GM23338 (cell line): ENCODE data around the gene ANO7.

Experiments
- CTCF ChIP-seq, 2 experiments: fragments of 200-600 bp in 1 of 2; sonication (generic) in 1 of 2; conservative IDR thresholded peaks; 2 replicates each; pipeline versions ENCODE4 v1.5.1 to v1.6.1; 2016 to 2017; ENCODE audit warnings: antibody characterized with exemption in 2 of 2, low read depth in 2 of 2, mild to moderate bottlenecking in 2 of 2, moderate library complexity in 1 of 2
- EZH2 ChIP-seq: fragments of 200-600 bp; sonication (generic); IDR thresholded peaks from one replicate; pipeline ENCODE4 v1.8.0; 2017; ENCODE audit warnings: antibody characterized with exemption, mild to moderate bottlenecking, low read depth; ENCODE audit not compliant: unreplicated experiment
- POLR2AphosphoS5 ChIP-seq: IDR thresholded peaks from 2 replicates; pipeline ENCODE4 v1.6.1; 2016; ENCODE audit warnings: antibody characterized with exemption, low read depth
- REST ChIP-seq: IDR thresholded peaks from one replicate; pipeline ENCODE4 v1.6.1; 2018; ENCODE audit warnings: antibody characterized with exemption; ENCODE audit not compliant: unreplicated experiment

GRCh38 chr2:241214209-241214608 lies 25.7 kb downstream of the ANO7 start:
- TF ChIP-seq REST: no peak
- no peak for TF ChIP-seq CTCF (conservative IDR thresholded peaks at IDR 0.05; ENCODE audit: low read depth in 2 of 2)
- no peak for TF ChIP-seq EZH2
- no peak for TF ChIP-seq POLR2AphosphoS5
